ENCODE measurements around the gene SLC6A12.

SLC6A12 gene

DNA sequence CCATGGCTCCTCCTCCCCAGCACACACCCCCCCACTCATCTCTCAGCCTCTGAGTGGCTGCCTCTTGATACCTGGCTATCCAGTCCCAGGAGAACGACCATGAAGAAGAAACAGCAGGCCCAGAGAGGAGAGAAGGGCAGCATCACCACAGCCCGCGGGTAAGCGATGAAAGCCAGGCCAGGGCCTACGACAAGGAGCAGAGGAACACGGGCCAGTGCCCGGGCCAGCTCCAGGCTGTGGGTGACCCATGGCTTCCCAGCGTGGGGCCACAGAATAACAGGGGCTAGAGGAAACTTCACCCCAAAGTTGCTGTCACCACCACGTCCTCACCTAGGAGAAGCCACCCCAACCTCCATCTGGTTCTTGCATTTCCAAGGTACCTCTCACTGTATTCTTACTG, 10.4 kb upstream of the SLC6A12 start:
- no peak overlapping the region for H3K4me3 ChIP-seq (ENCODE audit: low read depth, low read length)
- DNase-seq (ENCODE audit: low read depth), result no peak
- TF ChIP-seq, protein P1, sequence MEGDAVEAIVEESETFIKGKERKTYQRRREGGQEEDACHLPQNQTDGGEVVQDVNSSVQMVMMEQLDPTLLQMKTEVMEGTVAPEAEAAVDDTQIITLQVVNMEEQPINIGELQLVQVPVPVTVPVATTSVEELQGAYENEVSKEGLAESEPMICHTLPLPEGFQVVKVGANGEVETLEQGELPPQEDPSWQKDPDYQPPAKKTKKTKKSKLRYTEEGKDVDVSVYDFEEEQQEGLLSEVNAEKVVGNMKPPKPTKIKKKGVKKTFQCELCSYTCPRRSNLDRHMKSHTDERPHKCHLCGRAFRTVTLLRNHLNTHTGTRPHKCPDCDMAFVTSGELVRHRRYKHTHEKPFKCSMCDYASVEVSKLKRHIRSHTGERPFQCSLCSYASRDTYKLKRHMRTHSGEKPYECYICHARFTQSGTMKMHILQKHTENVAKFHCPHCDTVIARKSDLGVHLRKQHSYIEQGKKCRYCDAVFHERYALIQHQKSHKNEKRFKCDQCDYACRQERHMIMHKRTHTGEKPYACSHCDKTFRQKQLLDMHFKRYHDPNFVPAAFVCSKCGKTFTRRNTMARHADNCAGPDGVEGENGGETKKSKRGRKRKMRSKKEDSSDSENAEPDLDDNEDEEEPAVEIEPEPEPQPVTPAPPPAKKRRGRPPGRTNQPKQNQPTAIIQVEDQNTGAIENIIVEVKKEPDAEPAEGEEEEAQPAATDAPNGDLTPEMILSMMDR (IDR thresholded peaks at IDR 0.05; ENCODE audit: low read depth, low read length, missing control alignments), result no peak

DNA sequence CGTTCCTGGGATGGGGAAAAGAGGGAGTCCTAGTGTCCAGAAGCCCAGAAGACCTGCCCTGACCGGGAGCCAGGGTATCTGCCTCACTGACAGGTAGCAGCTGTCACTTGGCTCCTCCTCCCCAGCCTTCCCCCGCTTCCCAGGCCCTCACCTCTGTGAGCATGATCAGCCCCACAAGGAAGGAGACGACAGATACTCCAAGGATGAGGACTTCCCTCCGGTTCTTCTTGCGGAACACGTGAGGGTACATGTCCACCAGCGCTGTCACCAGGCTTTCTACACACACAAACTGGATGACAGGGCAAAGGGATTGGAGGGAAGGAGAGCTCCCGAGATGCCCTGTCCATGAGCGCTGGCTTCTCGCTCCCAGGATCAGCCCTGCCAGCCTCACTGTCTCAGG, 9.9 kb upstream of the SLC6A12 start:
- TF ChIP-seq, protein P1 (IDR thresholded peaks at IDR 0.05; ENCODE audit: low read depth, low read length, missing control alignments), result no peak
- DNase-seq (ENCODE audit: low read depth), result no peak
- no peak overlapping the region for H3K4me3 ChIP-seq (ENCODE audit: low read depth, low read length)

DNA sequence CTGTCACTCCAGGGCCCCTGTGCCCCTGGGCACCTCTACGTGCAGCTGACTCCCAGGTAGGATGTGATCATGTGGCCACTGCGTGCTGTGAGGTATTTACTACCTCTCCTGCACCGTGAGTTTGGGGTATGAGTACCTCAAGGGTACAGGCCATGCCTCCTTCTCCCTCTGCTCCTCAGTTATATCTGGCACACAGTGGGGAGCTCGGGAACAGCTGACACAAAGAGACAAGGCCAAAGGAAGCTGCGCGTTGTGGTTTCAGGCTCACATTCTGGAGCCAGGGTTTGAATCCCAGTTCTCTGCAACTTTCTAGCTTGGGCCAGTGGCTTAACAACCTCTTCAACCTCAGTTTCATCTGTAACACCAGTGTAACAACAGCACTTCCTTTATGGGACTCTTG, 7.8 kb upstream of the SLC6A12 start:
- H3K4me3 ChIP-seq (ENCODE audit: low read depth, low read length), result no peak overlapping the region
- TF ChIP-seq, protein P1 (IDR thresholded peaks at IDR 0.05; ENCODE audit: low read depth, low read length, missing control alignments), result no peak
- DNase-seq (ENCODE audit: low read depth), result no peak

DNA sequence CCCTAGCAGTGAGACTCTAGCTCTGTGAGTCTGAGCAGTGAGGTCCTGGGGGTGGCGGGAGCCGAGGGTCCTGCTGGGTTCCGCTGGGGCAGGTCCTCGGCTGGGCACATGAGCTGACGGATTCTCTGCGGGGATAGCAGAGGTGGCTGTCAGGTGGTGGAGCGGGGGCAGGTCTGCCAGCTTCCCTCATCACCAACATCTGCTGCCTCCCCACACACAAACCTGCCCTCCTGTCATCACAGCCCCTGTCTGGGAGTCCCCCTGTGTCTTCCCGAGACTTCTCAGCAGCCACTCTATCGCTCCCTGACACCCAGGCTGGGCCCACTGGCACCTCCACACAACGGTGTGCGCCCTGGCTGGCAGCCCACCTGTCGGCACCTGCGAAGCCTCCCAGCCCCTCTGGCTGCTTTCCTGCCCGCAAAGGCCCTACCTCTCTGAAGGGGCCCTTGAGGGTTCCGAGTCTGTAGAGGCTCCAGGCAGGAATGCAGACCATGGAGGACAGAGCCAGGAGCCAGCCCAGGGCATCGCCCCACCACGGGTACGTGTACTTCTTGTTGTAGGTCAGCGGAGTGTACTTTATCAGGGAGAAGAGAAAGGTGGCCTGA, 7.1 kb upstream of the SLC6A12 start:
- TF ChIP-seq, protein P1 (IDR thresholded peaks at IDR 0.05; ENCODE audit: low read depth, low read length, missing control alignments), result no peak
- no peak for DNase-seq (ENCODE audit: low read depth)
- no peak overlapping the region for H3K4me3 ChIP-seq (ENCODE audit: low read depth, low read length)

DNA sequence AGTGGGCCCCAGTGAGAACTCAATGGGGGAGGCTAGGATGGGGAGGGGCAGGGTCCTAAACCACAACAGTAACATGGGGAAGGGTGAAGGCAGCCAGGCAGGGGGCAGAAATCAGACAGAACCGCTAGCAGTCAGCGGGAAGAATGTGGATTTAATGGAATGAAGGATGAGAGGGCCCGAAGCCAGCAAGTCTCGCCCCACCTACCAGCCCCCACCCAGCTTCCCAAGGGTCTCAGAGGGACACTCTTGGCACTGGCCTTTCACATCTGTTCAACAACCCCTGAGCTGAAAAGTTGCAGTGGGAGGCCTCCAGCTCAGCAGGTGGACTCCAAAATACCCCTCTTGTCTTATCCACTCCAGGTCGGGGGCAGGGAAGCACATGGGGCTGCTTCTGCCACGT, 6.5 kb upstream of the SLC6A12 start:
- TF ChIP-seq, protein P1 (IDR thresholded peaks at IDR 0.05; ENCODE audit: low read depth, low read length, missing control alignments), result no peak
- DNase-seq (ENCODE audit: low read depth), result no peak
- H3K4me3 ChIP-seq (ENCODE audit: low read depth, low read length), result no peak overlapping the region

DNA sequence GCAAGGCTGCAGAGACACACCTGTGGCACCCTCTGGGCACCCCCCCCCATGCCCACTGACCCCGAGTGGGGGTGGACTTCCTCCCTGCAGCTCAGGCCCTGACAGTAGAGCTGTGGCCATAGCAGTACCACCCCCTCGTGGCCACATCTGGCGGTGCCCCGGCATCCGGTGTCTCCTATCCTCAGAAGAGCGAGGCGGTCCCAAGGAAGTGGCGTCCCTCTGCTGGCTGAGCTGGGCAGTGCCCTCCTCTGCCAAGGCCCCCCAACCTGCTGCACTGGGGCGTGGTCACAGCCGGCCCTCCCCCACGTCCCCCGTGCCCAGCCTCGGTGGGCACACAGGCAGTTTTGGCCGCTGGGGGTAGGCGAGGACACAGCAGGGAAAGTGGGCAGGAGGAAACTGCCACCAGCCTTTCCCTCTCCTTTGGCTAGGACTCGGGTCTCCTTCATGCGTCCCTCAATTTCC, 6.0 kb upstream of the SLC6A12 start:
- H3K4me3 ChIP-seq (ENCODE audit: low read depth, low read length), result no peak overlapping the region
- DNase-seq (ENCODE audit: low read depth), result peak; percentile 18
- TF ChIP-seq, protein P1 (IDR thresholded peaks at IDR 0.05; ENCODE audit: low read depth, low read length, missing control alignments), result peak; percentile 84

Measured in GM12864 (cell line).